NCI-H128 (cell line): ENCODE measurements around the gene FAHD1.
"Not testable (repeated sequence)": the region's sequence is repeated elsewhere in the genome, so short reads cannot be mapped to it uniquely, and the experiment has no call there.

Source experiments
- DNase-seq: peaks from one replicate; lab custom pipeline; 2025; ENCODE audit not compliant: unreplicated experiment; lab: John Stamatoyannopoulos, UW

FAHD1 gene

GRCh38 chr16:1788708-1789100 lies 38.3 kb upstream of the FAHD1 start:
- no peak for DNase-seq

- no peak for DNase-seq
Observed at GRCh38 chr16:1789643-1790045, 37.4 kb upstream of the FAHD1 start.

DNA sequence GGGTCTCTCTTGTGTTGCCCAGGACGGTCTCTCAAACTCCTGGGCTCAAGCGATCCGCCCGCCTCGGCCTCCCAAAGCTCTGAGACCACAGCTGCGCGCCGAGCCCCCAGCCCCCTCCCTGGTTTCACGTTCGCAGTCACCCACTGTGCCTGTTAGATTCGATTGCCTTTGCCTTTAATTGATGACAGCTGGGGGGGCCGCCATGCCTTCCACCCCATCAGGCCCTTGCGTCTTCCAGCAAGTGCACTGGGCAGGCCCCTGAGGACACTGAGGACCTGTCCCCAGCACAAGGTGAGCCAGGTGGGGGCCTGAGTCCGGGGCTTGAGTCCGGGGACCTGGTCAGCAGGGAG lies 36.8 kb upstream of the FAHD1 start:
- no peak for DNase-seq

DNA sequence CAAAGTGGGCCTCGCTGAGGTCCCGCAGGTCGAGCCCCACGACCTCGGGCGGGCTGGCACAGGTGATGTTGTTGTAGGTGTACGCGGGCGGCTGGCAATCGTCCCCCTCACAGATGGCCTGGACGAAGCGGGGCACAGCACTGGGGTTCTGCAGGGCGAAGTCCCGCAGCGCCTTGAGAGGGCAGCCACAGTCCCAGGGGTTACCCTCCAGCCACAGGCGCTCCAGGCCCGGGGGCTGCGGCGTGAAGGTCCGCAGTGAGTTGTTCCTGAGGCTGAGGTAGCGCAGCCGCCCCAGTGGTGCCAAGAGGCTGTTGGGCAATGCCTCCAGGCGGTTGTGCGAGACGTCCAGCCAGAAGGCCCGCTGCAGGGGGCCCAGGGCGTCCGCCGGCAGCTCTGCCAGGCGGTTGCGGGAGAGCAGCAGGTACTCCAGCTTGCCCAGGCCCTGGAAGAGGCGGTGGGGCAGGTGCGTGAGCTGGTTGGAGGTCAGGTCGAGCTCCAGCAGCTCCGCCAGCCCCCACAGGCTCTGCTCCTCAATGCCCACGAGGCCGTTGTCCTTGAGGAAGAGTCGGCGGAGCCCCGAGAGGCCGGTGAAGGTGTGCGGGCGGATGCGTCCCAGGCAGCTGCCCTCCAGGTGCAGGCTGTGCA lies 36.3 kb upstream of the FAHD1 start:
- no peak for DNase-seq

- no peak for DNase-seq
Observed at GRCh38 chr16:1791256-1791942, 35.6 kb upstream of the FAHD1 start.

- DNase-seq: no peak
Observed at GRCh38 chr16:1791943-1792812, 34.8 kb upstream of the FAHD1 start.

- no peak for DNase-seq
Observed at GRCh38 chr16:1792836-1793577, 34.0 kb upstream of the FAHD1 start.

- DNase-seq: no peak
Observed at GRCh38 chr16:1793578-1794220, 33.3 kb upstream of the FAHD1 start, which contains the start of gene IGFALS. TSS of gene IGFALS (minus strand) at chr16:1793705. CDS start at chr16:1793652, 53 bp downstream.

- no peak for DNase-seq
Observed at GRCh38 chr16:1794221-1794871, 32.7 kb upstream of the FAHD1 start.

DNA sequence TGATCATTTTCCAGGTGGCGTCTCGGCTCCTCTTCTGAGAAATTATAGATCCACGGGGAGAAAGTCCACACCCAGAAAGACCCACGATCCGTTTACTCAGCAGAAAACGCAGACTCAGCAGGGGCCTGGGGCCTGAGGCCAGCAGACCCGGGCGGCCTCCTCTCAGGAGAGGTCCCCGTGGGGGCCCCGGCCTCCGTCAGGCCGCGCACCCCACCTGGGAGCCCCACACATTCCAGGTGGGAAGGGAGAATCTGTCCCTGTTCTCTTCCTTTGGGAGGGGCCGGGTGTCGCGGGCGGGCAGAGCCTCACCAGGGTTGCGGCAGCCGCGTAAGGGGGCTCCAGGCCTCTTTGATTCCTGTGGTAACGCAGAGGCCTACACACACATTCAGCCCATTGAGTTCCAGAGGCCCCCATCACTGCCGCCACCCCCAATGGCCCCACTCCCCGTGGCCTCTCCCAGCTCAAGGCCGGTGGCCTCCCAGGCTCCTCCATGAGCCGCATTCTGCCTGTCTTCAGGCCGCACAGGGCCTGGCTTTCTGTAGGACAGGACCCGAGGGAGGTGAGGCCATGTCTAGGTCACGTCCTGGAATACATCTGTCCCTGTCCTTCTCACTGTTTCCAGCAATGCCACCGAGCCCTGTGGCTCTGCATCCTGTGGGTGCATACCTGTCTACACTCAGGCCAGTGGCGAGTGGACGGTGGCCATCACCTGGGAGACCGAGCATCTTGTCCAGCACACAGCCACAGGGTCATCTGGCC lies 31.9 kb upstream of the FAHD1 start:
- DNase-seq: no peak

- not testable (repeated sequence) for DNase-seq
Observed at GRCh38 chr16:1799263-1799662, 27.7 kb upstream of the FAHD1 start.

DNA sequence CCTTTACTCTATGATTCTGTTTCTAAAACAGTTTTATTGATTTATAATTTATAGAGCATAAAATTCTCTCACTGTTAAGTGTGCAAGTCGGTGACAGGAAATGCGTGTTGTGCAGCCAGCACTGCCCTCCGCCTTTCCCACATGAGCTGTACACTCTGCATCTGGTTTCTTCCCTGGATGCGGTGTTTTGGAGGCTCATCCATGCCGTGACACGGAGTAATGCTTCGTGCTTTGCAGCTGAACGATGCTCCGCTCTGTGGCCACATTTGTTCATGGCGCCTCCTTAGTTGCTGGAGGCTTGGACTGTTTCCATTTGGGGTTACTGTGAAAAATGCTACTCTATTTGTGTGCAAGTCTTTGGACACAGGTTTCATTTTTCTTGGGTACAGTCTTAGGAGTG lies 26.3 kb upstream of the FAHD1 start:
- no peak for DNase-seq

GRCh38 chr16:1807626-1808025 lies 19.4 kb upstream of the FAHD1 start:
- no peak for DNase-seq

- no peak for DNase-seq
Observed at GRCh38 chr16:1808691-1809090, 18.3 kb upstream of the FAHD1 start.

- DNase-seq: no peak
Observed at GRCh38 chr16:1809281-1809801, 17.7 kb upstream of the FAHD1 start.

DNA sequence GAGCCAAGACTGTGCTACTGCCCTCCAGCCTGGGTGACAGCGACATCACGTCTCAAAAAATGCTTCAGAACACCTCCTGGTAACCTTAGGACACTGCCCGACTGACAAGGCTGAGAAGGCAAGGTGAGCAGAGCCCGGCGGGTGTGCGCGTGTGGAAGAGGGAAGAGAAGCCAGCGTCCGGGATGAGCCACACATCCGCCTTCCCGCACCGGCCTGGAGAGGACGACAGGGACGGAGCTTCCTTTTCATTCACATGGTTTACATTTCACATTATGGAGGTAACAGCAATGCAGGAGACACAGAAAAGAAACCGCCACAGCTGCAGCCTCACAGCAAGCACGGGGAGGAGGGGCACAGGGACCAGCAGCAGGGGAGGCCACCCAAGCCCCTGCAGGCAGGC lies 16.9 kb upstream of the FAHD1 start:
- no peak for DNase-seq

DNA sequence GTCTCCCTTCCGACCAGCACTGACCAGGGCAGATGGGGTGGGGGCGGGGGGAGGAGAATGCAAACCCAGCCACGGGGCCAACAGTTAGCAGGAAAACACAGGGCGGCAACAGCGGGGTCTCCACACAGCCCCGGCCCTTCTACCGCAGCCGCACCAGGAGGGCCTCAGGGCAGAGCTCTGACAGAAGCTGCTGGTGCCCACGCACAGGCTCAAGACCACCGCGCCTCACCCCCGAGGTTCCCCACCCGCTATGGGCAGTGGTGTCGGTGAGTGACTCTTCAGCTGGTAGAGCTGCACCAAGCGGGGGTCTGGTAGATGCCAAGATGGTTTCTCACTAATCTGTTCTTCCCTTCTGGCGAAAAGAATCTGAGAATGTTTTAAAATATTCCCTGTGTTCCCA lies 16.5 kb upstream of the FAHD1 start:
- no peak for DNase-seq

- peak; percentile 19 for DNase-seq
Observed at GRCh38 chr16:1812732-1813163, 14.3 kb upstream of the FAHD1 start.

GRCh38 chr16:1815461-1815860 lies 11.5 kb upstream of the FAHD1 start:
- no peak for DNase-seq
